Measurements from ENCODE around the gene SDK1.

GRCh38 chr7:4050126-4050660, 749.1 kb downstream of the SDK1 start:
- TF ChIP-seq CTCF (IDR thresholded peaks at IDR 0.05) (no peak), POLR2A (IDR thresholded peaks at IDR 0.05) (no peak)
